Endometrium (tissue), 2 donors: Measurements from ENCODE around the gene NINL.
"Not testable (repeated sequence)": the region's sequence is repeated elsewhere in the genome, so short reads cannot be mapped to it uniquely, and the experiment has no call there.

Experiments used
- FAIRE-seq: peaks from 2 replicates; lab custom pipeline; 2012; peaks lifted over from hg19 to GRCh38; lab: Jason Lieb, UNC
- donor health status: control.
- donor health status: control.

The NINL gene

DNA sequence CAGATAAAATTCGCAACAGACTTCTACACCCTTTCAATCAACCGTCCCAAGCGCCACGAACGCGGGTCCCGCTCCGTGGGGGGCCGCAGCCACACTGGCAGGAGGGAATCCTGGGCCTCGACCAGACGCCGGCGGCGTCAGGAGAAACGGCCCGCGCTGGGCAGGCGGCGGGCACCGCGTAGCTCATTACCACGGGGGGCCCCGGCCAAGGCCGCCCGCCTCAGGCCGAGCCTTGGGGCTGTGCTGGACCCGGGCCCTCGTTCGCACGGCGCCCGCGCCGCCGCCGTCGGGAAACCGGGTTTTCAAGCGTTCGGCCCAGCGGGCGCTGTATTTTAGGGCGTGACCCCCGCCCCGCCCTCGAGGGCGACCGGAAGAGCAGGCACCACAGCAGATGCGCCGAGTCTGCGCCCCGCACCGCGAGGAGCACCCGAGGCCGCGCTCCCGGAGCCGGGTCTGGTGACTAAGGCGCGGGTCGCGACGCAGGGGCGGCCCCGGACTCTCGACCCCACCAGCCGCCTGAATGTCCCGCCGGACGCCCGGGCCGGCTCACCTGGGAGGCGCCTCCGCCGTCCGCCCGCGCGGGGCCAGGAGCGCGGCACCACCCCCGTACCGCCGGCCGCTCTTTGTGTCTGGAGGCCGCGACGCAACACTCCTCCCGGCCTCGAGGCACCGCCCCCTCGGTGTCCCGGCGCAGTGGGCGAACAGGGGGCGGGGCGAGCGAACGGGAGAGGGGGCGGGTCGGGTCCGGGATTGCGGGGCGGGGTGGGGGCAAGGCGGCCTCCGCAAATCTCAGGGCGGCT, at the start of gene NINL:
TSS of gene NINL (minus strand) at position 627 of the 800 bp plus-strand sequence. CDS start 58,944 bp downstream, outside the sequence.
- no peak for FAIRE-seq

DNA sequence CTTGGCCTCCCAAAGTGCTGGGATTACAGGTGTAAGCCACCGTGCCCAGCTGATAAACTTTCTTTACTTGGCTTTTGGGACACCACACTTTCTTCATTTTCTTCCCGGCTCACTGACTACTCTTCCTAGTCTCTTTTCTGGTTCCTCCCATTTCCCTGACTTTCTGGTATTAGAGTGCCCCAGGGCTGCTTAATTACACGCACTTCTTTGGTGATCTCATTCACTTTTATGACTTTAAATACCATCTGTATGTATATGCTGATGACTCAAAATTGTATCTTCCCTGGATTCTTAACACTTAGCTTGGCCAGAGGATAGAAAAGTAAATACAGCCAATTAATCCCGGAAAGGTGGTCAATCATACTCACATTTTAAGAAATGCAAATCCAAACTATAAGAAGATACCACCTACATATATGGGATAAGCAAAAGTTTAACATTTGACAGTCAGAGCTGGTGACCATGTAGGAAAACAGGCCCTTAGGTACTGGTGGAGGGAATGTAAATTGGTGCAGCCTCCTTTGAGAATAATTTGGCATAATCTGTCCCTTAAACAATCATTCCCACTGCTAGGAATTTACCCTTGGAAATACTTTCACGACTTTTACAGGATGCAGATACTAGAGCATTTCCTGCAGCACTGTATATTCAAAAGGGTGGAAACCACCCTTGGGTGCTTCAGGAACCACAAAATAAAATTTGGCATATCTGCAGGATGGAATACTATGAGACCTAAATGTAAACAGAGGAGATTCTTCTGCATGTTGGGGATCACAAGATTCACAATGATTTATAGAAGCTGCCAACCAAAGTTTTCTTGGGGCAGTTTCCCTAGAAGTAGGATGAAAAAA, 47.8 kb upstream of the NINL start:
- no peak for FAIRE-seq

DNA sequence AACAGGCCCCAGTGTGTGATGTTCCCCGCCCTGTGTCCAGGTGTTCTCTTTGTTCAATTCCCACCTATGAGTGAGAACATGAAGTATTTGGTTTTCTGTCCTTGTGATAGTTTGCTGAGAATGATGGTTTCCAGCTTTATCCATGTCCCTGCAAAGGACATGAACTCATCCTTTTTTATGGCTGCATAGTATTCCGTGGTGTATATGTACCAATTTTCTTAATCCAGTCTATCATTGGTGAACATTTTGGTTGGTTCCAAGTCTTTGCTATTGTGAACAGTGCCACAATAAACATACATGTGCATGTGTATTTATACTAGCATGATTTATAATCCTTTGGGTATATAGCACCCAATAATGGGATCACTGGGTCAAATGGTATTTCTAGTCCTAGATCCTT, 45.3 kb upstream of the NINL start:
- FAIRE-seq = not testable (repeated sequence)

DNA sequence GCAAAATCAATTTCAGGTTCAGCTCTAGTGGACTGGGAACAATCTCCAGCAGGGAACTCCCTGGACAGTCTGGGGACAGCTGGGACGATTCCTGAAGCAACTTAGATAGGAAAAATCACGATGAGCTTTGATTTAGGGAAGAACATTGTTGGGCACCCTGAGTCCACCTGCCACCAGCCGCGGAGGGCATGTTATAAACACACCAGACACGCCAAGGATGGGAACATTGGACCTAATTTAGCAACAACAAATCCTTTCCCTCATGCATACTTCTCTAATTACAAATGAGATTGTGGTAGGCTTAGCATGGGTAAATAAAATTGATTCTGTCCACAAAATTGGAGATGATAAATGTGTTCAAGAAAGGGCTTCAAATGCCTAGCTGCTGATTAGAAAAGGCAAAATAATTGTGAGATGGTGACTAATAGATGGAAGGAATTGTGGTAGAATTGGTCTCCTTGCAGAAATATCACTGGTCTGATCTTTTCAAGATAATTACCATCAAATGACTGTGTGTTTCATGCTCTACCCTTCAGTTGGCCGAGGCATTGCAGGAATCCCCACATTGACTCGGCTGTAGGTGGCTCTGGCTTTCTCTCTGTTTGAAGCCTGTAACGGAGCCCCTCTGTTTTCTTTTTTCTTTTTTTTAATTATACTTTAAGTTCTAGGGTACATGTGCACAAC, 44.6 kb upstream of the NINL start:
- no peak for FAIRE-seq

DNA sequence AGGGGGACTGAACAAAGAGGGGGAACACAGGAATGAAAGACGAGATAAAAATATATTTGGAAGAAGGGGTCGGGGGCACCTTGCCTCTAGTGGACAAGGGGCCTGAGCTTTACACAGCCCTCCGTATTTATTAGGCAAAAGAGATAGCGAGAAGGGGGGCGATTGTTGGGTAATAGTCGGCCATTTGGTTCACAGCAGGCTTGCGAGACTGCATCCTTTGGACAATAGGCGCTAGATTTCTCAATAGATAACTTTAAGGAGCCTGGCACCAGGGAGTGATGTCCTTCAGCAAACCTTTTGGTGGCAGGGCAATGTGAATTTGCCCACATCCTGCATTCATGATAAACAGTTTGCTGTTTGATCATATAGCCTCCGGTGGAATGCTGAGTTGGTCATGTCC, 41.4 kb upstream of the NINL start:
- FAIRE-seq = no peak

DNA sequence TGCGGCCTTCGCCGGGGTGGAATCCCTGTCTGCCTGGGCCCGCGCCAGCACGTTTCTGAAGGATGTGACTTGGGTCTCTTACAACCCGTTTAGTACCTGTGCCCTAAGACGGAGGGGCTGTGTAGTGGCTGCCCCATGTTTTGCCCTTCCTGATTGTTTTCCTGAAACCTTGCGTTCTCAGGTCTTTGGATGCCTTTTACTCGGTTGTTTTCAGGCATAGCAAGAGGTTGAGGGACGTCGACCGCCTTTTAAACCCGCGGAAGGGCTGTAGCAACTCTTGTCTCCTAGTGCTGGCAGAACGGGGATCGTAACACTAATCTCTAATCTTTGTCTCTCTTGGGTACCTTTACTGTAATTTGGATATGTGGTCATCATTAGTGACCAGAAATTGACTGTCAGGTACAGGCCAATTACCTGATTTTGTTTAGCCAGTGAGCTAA, 39.2 kb upstream of the NINL start:
- no peak for FAIRE-seq

DNA sequence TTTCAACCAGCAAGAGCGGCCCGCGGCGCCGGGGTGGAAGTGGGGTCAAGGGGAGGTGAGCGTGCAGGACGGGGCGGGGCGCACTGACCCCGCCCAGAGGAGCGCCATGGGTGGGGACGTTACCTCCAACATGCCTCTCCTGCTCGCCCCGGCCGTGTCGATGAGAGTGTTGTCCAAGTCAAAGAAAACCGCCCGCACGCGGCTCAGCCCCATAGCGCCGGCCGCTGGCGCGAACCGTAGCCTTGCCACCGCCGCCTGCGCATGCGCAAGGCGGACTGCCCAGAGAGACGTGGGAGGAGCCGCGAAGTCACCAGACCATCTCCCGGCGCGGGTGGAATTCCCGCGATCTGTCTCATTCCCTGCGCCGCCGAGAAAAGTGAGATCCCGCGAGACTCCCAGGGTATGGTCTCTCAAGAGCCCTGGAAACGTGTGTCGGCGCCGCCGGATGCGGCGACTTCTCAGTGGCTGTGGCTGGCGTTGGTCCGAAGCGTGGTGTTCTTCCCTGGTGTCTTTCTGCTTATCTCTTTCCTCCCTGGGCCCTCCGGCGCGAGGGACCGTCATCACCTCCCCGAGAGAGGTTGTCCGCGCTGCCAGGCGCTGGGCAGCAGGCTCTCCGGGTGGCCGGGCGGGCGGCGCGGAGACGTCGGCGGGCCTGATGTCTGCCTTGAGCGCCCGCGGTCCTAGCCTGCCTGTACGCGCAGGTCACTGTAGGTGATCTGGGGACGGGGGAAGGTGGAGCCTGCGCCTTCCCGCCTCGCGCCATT, 38.6 kb upstream of the NINL start, which contains the start of gene NANP:
TSS of gene NANP (minus strand) at position 279 of the 764 bp plus-strand sequence. CDS start at position 213, 66 bp downstream.
- no peak for FAIRE-seq

DNA sequence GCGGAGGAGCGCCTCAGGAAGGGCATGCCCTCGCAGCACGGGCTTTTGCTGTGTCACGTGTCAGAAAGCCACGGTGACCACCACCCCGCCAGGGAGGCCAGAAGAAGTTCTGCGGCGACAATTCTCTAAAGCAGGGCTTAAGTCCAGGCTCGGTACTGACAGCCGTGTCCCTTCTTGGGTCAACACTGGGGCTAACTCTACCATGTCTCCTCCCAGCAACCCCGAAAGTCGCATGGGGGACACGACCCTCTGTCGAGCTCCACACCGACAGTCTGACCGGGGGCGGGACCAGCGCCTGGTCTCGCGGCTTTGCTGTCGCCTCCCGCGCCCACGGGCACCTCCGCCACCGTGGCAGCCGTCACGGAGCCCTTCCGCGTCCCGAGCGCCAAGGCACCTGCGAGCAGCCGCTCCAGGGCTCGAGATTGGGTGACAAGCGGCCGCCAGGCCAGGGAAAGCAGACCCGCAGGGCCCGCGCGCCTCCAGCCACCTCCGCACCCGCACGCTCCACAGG, 37.9 kb upstream of the NINL start:
- FAIRE-seq = no peak

DNA sequence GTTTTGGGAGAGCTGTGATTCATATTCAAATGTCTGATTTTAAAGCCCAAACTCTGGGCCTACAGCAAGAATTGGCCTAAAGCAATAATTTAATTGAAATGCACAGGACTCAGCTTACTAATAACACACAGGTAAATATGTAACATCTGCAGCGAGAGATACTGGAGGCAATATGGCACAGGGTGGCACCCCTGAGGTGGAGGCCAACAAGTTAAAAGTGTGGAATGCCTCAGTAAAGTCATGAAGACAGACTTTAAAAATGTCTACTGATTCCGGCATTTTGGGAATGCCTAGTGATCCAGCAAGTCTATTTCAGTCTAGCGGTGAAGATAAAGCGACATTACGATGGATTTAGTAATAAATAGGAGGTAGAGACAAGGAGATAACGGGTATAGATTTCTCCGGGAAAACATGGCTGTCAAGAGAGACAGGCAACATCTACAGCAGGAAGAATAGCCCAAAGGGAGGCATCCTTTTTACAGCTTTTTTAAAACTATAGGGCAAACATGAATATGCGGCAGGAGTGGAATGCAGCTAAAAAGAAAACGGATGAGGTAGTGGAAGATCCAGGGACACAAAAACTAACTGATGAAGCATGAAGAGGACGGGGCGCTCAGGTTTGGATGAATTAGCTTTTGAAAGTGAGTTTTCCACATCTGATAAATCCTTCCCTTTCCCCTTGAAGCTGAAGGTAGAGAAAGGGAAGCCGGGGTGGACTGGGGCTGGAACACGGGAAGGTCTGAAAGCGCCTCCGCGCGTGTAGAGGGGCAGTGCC, 37.3 kb upstream of the NINL start:
- FAIRE-seq = no peak

DNA sequence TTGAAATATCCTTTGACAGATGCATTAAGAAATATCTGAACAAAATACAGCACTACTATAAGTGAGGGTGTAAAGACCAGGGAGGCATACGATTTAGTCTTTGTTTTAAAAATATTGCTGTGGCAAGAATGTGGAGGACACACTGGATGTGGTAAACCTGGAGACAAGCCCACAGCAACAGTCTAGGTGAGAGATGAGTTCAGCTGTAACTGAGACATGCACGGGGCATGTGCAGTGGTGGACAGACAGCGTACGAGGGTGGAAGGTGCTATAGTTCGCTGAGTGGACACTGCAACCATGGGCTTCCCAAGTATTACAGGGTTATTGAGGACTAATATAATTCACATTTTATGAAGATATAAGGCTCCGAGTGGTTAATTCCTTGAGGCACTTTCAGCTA, 36.7 kb upstream of the NINL start:
- no peak for FAIRE-seq

DNA sequence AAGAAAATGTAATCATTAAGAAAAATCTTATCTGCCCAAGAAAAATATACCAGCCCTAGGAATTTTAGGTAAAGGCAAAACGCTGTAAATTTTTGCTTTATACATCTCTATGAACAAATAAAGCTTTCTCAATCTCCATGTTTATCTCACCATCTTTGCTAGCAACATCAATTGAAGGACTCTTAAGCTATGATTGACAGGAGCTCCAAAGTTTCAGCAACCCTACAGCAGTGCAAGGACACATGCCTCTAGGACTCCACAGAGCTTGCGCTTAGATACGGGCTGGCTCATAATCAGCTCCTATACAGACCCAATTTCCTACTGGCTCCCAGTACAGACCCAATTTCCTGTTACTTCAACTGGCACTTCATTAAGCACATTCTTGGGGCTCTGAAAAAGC, 34.2 kb upstream of the NINL start:
- no peak for FAIRE-seq

DNA sequence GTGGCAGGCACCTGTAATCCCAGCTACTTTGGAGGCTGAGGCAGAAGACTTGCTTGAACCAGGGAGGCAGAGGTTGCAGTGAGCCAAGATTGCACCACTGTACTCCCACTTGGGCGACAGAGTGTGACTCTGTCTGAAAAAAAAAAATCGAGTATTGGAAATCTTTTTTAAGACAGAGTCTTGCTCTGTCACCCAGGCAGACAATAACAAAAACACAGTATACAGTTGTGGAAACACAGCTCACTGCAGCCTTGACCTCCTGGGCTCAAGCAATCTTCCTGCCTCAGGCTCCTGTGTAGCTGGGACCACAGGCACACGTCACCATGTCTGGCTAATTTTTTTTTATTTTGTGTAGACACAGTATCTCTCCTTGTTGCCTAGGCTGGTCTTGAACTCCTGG, 23.4 kb upstream of the NINL start:
- FAIRE-seq = no peak

DNA sequence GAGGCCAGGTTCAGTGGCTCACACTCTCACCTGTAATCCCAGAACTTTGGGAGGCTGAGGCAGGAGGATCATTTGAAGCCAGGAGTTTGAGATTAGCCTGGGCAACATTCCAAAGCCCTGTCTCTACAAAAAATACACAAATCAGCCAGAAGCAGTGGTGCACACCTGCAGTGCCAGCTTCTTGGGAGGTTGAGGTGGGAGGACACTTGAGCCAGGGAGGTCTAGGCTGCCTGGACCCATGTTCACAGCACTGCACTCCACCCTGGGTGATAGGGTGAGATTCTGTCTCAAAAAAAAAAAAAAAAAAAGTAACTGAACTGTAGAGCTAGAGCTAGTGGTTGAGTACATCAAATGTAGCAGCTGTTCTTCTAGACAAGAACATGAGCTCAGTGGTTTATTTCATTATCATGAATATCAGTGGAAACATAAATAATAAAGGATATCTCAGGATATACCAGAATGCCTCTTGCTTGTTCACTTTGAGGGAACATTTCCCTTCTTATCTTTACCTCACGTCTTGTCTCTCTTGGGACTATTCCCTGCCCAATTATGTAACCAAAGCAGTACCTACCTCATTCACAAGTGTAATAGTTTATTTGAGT, 20.9 kb upstream of the NINL start:
- no peak for FAIRE-seq

DNA sequence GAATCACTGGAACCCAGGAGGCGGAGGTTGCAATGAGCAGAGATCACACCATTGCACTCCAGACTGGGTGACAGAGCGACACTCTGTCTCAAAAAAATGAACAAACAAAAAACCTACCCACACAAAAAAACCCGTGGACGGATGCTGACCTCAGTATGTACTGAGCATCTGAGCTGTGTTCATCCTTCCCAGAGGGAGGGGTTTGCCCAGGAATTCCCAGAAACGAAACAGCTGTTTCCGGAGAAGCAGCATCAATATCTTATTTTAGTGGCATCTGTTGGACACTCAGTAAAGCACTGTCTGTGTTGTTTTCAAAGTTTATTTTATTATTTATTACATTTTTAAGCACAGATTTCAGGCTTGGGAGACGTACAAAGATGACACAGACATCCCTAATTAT, 19.8 kb upstream of the NINL start:
- no peak for FAIRE-seq

DNA sequence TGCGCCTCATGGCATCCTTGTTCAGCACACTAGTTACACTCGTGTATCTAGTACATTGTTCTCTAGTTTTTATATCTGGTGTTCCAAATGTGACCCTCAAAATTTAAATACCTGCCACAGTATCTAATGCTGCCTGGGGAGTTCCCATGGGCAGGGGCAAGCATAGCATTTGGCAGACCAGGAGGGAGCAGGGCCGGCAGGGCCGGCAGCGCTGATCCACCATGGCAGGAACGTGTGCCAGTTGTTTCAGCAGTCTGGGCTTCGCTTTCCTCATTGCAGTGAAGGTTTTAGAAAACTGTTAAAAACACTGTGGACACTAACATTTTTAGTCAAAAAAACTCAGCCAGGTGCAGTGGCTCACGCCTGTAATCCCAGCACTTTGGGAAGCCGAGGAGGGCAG, 19.3 kb upstream of the NINL start:
- FAIRE-seq = no peak

DNA sequence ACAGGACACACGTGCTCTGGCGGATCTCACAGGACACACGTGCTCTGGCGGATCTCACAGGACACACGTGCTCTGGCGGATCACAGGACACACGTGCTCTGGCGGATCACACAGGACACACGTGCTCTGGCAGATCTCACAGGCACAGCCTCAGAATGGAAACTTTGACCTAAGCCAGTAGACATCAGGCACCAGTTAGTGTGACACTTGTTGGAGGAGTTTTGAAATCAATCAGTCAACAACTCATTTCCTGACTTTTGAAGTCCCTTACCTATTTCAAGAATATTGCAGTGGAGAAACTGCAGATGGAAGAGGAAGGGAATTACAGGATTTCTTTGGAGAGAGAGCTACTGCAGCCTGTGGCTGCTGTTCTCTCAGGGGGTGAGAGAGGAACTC, 17.6 kb upstream of the NINL start:
- FAIRE-seq = not testable (repeated sequence)

DNA sequence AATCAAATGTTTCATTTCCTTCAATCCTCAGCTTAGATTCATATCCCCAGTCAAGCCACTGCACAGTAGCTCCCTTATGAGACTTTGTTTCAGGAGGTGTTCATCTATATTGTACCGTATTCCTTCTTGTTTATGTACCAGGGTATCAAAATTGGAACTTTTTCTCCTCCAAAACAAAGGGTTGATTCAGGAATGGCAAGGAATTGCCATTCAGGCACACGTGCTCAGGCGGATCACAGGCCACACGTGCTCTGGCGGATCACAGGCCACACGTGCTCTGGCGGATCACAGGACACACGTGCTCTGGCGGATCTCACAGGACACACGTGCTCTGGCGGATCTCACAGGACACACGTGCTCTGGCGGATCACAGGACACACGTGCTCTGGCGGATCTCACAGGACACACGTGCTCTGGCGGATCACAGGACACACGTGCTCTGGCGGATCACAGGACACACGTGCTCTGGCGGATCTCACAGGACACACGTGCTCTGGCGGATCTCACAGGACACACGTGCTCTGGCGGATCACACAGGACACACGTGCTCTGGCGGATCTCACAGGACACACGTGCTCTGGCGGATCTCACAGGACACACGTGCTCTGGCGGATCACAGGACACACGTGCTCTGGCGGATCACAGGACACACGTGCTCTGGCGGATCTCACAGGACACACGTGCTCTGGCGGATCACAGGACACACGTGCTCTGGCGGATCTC, 17.0 kb upstream of the NINL start:
- FAIRE-seq = not testable (repeated sequence)

DNA sequence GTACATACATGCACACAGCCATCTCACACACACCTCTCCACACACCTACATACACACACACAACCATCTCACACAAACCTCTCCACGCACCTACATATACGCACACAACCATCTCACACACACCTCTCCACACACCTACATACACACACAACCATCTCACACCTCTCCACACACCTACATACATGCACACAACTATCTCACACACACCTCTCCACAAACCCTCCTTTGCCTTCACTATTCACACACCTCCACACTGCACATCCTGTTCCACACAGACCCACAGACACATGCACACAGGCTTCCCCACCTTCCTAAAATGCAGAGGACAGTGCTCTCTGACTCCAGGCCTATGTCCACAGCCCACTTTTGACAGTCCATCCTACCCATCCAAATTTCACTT, 16.3 kb upstream of the NINL start:
- FAIRE-seq = no peak

DNA sequence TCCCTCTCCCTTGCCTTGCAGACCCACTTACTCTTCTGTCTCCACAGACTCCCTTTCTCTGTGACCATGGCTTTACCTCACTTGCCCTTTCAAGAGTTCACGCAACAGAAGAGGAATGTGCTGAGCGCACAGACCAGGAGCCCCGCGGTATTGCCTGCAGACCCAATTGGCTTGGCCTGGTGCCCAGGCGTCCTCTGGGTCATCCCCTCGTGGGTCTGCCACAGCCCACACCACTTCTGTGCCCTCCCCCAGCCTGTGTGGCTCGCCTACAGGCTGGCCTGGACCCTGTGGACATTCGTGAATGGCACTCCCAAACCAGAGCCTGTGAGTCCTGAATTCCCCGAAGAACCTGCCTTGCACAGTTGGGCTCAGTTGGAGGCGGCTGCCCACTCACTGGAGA, 15.3 kb upstream of the NINL start:
- FAIRE-seq = no peak
